ENCODE measurements around the gene ADARB2.
A peak's percentile ranks its signal among the peaks of the same experiment; 100 is the strongest.

Gene ADARB2

DNA sequence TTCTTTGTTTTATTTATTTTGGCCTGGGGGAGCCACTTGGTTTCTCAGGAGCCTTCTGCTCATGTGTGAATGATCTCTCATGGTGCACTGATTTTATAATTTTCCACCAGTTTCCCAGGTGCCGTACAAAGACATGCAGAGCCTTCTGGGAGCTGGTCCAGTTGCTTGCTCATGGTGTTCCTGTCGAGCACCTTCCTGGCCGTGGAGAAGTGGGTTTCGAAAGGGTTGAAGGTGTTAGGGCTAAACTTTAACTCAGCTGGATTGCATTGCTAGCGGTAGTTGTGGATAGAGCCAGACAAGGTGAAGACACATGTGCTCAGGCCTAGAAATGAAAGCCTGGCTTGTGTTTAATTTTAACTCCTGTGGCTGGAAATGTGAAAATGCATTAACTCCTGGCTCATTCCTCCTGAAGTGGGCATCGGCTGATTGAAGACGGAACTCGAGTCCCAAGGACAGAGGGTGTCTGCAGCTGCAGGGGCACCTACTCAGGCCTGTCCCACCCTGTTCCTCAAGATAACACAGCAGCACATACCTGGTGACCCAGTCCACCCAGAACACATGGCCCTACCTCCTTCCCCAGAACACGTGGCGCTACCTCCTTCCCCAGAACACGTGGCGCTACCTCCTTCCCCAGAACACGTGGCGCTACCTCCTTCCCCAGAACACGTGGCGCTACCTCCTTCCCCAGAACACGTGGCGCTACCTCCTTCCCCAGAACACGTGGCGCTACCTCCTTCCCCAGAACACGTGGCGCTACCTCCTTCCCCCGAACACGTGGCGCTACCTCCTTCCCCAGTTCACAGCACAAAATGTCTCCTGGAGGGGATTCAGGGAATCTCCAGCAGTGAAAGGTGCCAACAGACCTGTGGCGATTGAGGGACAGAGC lies 547.9 kb downstream of the ADARB2 start:
- no peak for DNase-seq

DNA sequence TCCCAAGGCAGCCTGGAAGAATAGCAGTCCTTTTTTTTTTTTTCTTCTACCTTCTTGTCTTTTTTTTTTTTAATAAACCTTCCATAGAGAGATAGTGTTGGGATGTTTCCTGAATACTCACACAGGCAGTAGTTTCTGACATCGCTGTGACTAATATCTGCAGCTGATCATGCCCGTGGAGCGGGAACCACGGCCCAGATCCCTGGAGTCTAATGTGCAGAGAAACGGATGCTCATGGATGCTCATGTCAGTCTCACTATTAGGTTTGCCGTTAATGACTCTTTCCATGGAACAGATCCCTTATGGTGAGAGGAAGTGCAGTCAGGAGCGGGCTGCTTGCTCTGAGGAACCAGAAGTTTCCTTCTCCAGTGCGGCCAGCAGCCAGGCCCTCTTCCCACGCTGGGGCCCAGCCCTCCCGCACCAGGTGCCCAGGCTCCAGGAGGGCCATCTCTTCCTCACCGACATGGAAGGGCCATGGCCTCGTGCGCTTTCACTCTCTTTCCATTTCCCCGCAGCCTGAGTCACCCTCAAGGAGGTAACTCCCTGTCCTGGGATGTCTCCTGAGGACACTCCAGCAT lies 548.7 kb downstream of the ADARB2 start:
- no peak for DNase-seq

DNA sequence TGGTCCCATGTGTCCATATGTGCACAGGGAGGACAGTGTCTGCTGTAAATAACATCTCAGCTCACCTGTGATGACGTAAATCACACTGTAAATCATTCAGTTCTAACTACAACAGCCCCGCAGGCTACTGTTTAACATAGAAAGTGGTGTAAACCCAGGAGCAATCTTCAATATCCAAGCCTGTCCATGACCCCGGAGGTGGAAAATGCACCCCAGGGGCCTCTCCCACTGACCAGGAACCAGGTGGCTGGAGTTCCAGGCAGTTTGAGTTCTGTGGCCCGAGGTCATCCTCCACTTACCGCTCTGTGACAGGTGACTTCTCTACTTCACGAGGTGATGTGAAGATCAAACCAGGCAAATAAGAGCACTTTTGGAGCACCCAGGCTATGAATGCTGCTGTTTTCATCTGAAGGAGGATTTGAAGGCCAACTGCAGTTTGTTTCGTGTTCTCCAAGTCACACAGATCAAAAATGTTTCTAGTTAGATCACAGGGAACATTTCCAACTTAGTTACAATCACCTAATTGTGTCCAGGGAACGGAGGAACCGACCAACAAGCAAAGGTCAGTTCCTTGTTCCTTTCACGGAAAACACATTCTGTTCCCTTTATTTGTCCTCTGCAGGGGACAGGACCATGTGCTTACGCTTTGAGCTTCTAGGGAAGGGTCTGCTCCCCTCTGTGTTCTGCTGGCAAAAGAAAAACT lies 549.3 kb downstream of the ADARB2 start:
- peak in 2 of 3 experiments; percentile 71 to 76 for DNase-seq

DNA sequence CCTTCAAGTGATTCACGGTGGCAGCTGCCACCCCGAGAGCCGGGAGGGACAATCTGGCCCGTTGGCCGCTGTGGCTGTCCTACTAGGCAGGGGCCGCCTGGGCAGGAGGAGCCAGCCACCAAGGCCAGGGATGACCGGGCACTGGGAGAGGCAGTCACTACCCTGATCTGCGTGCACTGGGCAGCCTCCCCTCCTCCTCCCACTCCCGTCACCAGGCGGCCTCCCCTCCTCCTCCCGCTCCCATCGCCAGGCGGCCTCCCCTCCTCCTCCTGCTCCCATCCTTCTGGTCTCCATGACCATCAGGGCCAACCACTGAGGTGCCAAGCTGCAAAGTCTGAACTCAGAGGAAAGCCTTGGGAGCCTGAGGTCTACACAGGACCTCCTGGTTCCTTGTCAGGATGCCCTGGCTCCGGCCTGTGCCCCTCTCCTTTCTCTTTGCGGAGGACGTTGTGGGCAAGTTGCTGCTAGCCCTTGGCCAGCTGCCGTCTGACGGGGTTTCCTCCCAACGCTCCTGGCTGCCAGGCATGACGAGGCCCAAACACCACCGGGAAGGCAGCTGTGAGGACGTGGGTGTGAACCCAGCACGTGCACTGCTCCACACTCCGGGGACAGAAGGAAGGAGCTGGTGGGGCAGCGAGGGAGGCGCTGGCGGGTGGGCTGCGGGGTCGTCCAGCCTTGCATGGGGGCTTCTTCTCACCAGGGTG lies 550.0 kb downstream of the ADARB2 start:
- DNase-seq, result peak in 2 of 3 experiments; percentile 71 to 76

DNA sequence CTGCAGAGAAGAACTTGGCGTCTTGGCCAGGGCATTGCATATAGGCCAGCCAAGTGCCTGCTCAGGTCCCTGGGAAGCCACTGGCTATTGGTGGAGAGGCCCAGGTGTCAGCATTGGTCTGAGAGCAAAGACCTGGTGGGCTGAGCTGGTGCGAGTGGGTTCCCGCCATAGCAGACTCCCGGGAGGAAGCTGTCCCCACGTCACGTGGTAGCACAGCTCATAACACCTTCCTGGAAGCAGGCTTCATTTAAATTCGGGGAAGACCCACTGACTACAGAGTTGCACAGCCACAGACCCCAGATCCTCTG lies 550.7 kb downstream of the ADARB2 start:
- DNase-seq, result no peak

DNA sequence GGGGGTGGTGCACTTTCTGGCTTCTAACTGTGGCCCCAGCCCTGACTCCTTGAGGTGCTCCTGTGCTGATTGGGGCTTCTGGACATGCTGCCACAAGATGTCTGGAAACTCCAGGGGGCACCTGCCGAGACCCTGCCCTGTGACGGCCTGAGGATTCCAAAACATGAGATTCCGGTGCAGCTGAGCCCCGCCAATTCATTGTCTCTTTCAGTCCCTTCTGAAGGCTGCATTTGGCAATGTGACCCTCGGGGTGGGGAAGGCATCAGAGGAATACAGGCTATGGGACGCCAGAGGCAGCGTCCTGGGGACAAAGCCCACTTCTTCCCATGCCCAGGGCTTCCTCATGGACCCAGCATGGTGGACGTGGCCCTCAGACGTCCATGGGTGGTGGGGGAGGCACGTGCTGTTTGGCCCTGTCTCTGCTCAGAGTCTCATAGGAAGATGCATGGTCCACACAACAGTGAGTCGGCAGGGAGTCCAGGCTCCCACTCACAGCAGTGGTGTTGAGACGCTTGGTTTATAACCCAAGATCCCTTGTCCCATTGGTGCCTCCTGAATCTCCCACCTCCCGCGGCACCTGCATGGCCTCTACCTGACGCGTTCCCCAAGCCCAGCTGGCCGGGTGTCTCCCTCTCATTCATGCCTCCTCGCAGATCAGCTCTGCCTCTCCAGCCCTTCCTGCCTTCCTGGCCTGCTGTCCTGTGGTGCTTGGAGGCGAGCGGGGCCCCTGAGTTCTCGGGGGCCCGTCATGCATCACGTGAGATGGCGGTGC lies 551.2 kb downstream of the ADARB2 start:
- DNase-seq, result no peak

DNA sequence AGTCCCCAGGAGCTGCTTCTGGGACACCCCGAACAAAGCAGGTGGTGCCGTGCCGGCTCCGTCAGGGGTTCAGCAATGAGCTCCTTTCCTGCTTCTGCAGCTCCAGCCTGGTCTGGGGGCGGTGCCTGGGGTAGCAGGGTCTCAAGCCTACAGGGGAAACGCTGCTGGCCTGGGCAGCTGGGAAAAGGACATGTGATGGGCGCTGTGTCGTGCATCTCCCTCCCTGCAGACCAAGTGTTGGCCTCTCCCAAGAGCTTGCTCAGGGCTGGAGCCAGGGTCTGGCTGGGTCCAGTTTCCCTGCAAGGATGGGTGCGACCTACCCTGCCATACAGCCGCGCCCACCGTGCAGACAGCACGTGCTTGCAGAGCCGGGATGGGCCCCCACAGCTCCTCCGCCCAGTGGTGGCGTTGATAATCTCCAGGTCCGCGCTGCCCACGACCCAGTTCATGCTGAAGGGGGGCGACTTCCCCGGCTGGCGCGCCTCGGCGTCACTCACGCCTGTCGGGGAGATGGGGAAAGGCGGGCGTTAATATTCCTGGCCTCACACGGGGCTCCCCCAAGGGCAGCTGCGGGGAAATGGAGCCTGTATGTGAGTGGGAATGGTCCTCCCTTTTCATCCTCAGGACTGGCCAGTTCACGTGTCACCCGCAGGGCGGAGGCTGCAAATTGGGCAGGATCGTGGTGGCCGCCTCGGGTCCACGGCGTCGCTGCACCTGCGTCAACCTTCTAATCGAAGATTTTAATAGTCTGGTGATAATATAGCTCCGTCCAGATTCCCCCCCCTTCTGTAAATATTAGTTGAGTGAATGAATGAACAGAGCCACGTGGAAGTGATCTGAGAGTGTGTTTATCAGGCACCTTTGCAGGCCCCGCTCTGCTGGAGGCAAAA lies 552.5 kb downstream of the ADARB2 start:
- no peak for DNase-seq

DNA sequence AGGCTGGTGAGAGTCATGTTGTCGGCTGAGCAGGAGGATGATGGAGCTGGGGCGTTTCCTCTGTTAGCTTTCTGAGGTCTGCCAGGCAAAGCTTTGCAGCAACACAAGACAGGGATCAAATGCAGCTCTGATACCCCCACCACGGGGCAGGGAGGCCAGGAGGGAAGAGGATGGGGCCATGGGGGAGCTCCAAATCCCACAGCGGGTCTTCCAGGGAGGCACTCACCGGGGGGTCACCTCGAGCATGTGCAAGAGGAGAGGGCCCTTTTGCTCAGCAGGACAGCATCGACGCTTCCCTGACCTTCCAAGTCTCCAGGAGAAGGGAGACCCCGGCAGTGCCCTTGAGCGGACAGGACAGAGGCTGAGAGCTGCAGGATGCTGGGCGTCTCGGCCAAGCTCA lies 553.6 kb downstream of the ADARB2 start:
- no peak for DNase-seq

DNA sequence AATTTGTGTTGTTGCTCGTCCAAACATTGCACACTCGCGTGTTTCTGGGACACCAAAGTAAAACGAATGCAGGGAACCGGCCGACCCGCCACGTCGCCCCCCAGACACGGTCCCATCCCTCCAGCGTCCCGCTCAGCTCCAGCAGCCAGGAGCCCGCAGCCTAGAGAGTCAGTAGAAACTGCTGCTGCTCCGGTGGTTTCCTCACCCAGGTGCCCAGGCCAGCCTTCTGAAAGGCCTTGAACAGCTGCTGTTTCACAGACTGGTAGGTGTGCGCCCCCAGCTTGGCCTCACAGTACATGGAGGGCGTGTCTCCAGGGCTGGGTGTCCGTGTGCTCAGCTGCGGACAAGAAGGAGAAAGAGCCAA lies 554.3 kb downstream of the ADARB2 start:
- DNase-seq, result peak; percentile 10 to 75 (median 63)

DNA sequence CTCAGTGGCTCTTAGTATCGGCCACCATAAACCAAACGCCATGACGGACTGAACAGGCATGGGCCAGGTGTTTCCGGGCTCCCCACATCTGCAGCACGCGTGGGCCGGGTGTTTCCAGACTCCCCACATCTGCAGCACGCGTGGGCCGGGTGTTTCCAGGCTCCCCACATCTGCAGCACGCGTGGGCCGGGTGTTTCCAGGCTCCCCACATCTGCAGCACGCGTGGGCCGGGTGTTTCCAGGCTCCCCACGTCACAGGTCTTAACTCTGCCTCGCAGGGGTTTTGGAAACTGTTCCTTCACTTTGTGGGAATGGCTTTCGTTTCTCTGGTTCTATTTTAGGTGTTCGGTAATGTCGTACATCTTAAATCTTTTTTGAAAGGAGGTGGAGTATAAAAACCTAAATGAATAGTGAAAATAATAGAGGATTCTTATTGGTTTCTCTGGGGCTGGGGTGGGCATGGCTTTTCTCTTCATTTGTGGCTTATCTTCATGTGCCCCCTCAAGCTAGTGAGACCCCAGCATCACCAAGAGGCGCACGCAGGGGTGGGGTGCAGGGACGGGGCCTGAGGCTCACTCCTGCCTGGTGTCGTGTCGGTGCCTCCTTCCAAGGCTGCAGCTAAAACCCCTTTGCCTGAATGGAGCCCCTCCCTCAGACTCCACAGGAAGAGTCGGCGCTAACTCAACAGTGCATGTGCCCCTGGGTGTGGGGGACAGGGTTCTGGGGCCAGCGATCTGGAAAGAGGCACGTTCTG lies 554.9 kb downstream of the ADARB2 start:
- no peak for DNase-seq

DNA sequence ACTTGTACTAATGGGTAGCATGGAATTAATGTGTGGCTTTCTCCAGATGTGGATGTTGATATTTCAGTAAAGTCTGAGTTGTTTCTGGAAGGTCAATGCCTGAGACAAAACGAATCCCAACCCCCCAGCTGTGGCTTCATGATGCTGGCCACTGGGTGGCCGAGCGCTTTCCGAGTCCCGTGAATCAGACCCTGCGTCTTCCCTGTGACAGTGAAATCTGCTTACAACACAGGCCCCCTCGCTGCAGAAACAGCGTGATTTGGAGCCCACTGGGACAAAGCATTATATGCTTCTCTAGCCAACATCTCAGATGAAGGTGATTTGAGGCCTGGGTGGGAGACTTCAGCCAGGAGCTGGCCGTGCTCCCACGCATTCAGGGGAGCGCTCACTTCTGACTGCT lies 556.5 kb downstream of the ADARB2 start:
- DNase-seq, result no peak

DNA sequence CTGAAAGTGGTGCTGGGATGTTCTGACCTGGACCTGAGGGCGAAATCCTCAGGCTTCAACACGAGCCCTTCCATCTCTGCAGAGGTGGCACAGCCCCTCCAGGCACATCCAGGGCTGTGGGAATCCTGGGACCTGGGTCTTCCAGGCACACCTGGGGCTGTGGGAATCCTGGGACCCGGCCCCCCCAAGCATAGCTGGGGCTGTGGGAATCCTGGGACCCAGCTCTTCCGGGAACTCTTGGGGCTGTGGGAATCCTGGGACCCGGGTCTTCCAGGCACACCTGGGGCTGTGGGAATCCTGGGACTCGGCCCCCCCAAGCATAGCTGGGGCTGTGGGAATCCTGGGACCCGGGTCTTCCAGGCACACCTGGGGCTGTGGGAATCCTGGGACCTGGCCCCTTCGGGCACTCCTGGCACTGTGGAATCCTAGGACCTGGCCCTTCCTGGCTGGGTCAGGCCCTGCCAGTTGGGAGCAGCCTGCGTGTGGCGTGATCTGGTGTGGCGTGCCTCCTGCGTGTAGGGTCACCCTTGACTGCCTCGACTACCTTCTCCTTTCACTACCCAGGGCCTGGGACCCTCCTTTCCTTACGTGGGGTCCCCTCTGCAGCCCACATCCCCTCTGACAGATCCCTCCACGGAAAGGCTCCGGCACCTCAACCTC lies 557.1 kb downstream of the ADARB2 start:
- no peak for DNase-seq

DNA sequence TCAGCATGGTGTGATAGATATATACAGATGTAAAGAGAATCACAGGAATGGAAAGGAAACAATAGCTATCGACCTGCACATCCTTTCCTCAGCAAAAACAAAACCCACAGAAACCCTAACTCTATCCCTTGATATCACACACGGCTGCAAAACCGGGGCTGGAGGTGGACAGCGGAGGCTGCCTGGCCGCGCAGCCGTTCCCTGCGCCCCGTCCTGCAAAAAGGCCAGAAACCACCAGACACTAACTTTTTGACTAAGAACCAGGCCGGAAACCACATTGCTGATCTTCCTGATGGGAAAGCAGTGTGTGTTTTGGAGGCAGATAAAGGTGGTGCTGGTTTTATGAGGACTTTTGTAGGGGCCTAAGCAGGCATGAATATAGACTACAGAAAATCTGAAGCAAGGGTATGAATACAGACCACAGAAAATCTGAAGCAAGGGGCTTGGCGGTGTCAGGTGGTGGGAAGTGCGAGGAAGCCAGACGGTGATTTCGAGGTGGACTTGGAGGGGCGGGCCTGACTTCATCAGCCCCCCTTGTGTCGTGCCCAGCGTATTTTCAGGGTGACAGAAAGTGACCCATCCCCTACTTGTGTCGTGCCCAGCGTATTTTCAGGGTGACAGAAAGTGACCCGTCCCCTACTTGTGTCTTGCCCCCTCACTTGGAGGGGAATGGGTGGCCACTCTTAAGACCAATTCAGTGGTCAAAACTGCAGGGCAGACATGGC lies 557.8 kb downstream of the ADARB2 start:
- no peak for DNase-seq

DNA sequence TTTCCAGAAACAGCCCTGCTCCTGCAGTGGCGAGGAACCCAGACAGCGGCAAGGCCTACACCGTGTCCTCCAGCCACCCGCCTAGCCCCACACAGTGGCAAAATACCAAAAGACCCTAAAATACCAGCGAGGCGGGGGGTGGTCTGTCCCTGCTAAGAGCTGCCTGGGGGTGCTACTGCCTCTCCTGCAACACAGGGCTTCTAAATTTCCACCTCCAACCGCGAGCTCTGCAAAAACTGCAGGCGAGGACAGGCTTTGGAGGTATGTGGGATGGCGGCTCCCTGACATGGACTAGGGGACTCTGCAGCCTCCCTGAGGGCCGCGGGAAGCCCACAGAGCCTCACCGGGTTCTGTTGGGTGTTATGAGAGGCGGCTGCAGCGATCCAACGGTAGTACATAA lies 558.8 kb downstream of the ADARB2 start:
- DNase-seq, result no peak

DNA sequence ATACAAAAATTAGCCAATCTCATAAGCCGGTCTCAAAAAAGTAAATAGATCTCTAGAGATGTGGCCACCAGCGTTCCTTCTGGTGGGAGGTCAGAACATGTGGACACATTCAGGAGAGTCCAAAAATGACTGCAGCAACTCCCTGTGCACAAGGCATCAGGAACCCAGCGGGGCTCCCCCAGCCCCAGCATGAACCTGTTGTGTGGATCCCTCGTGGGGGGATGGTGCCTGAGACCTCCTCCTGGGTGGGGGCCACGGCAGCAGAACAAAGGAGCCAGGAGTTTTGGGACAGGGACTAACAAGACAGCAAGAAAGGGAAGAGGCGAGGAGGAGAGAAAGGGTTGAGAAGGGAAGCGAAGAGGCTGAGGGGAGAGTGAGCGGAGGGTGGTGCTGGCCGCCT lies 559.4 kb downstream of the ADARB2 start:
- no peak for DNase-seq

DNA sequence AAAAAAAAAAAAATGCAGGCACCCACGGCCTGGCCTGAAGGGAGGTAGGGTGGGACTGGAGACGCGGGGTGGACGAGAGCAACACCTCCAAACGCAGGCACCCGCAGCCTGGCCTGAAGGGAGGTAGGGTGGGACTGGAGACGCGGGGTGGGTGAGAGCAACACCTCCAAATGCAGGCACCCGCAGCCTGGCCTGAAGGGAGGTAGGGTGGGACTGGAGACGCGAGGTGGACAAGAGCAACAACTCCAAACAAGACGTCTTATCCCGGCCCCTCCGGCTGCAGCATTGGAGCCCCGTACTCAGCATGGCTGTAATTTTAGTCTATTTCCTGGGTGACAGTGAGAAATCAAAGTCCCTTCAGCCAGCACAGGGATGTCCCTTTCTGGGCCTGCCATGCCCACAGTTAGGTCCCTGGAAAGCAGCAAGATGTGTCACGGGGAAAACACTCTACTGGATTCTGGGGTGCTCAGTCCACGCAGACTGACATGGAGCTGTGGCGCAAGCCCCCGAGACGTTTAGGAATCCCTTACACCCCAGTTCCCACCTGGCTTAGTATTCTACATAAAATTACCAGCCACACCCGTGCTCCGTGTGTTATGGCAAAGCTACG lies 561.3 kb downstream of the ADARB2 start:
- no peak for DNase-seq

DNA sequence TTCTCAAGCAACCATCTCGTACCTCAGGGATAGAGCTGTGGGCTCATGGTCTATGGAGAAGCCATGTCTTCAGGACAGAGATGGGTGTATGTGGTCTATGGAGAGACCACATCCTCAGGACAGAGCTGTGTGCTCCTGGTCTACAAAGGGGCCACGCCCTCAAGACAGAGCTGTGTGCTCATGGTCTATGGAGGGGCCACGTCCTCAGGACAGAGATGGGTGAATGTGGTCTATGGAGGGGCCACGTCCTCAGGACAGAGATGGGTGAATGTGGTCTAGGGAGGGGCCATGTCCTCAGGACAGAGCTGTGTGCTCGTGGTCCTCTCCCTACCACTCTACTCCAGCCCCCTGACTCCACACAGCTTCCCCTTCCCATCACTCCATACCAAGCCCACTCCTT lies 563.3 kb downstream of the ADARB2 start:
- no peak for DNase-seq

DNA sequence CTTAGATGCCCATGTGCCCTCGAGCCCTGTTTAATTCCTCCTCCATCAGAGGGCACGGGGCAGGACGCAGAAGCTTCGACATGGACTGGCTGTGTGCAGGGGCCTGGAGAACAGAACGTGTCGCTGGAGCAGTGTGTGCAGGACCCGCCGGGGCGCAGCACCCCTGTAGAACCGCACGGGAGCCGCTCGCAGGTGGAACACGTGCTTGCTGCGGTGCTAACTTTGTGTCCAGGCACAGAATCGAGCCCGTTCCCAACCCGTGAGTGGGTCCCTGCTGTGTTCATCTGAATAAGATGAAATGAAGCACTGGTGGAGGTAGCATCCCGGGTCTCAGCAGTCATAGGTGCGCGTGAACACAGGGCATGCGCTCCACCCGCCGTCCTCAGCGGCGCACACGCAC lies 564.2 kb downstream of the ADARB2 start:
- no peak for DNase-seq

Data from NCI-H1417 (cell line).